KBM-7 (cell line): ENCODE measurements around the gene NTRK1.

Source experiments
- DNase-seq: peaks from one replicate; pipeline ENCODE4 v3.0.0-alpha.2; 2015
- in situ Hi-C: fragments of 300-500 bp; cut with MboI; formaldehyde crosslinking; loops from 2 replicates; pipeline ENCODE4 v1.14.3; 2020; ENCODE audit warnings: low sequenced_read_pairs, low pct_unique_long_range_greater_than_20kb, mixed read lengths

Gene NTRK1

DNA sequence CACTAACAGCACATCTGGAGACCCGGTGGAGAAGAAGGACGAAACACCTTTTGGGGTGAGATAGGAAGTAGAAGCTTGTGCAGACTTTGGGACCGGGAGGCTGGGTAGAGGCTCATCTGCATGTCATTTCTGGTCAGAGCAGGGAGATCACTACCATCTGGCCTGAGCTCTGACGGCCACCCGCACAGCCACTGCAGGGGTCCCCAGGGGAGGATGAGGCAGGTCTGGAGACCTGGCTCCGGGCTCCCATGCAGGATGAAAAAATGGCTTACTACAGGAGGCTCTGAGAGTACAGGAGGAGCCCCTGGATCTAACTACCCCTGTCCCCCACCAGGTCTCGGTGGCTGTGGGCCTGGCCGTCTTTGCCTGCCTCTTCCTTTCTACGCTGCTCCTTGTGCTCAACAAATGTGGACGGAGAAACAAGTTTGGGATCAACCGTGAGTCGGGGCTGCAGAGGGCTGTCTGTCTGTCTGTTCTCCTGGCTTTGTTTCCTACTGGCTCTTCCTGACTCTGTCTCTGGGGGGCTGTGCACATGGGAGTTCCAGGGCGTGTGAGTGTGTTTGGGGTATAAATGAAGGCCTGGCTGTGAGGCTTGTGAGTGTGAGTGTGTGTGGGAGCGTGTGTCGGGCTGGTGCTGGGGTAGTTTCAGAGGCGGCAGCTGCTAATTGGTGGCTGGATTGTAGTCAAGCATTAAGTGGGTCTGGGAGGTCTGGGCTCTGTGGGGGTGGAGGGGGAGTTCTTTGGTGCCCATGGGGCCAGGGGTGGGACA is 14.1 kb downstream of the NTRK1 start:
- in situ Hi-C loops, result no loop called here

DNA sequence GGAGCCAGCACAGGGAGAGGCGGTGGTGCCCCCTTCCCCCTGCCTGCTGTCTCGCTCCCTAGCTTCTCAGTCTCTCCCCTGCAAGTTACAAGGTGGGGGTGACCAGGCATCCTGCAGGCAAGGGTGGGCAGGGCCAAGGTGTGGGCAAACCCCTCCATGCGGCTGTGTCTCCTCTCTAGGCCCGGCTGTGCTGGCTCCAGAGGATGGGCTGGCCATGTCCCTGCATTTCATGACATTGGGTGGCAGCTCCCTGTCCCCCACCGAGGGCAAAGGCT is 14.6 kb downstream of the NTRK1 start:
- in situ Hi-C loops, result no loop called here
- no peak for DNase-seq

More for the DNA sequence above, 14.1 kb downstream of the NTRK1 start:
- no peak for DNase-seq

DNA sequence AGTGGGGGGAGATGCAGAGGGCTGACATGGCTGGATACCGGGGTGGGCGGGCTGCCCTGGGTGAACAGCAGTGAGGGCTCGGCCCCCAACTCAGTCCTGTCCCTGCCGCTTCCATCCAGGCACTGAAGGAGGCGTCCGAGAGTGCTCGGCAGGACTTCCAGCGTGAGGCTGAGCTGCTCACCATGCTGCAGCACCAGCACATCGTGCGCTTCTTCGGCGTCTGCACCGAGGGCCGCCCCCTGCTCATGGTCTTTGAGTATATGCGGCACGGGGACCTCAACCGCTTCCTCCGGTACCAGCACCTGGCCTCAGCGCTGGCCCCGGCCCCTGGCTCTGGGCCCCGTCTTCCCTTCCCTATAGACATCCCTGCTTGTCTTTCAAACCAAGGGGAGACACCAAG is 15.6 kb downstream of the NTRK1 start:
- in situ Hi-C loops, result no loop called here
- no peak for DNase-seq

DNA sequence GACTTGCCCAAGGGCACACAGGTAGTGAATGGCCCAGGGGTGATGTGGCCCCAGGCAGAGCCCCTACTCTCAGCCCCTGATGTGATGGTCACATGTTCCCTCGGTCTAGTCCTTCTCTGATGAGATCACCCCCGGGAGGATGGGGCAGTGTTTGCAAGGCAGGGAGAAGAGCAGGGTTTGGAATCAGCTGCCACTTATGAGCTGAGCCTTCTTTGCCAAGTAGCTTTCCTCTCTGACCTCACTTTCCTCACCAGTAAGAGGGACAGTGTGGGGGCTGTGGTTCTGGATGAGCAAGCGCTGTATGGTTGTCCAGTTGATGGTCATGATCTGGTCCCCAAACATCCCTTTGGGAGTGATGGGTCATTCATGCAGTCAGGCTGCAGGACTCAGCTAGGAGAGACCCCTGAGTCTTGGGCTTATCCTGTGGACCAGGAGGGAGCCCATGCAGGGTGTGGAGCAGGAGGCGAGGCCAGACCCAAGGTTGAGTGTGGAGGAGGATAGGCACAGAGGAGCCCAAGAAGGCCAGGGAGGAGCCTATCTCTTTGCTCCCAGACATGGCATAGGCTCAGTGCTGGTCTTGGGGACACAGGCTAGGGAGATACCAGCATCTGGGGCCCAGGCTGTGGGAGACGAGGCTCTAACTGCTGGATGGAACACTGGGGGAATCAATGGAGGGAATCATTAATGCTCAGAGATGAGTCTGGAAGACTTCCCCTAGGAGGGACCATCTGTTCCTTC is 16.9 kb downstream of the NTRK1 start:
- no peak for DNase-seq
- in situ Hi-C loops, result no loop called here

DNA sequence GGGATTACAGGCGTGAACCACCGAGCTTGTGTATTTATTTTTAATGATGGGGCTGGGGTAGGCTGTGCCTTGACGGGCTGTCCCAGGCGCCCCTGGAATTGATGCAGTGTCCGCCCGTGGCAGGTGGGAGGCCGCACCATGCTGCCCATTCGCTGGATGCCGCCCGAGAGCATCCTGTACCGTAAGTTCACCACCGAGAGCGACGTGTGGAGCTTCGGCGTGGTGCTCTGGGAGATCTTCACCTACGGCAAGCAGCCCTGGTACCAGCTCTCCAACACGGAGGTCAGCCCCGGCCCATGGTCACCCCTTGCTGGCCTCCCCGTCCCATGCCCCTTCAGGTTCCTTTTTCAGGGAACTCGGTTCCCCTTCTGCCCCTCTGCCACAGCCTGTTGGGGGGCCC is 19.2 kb downstream of the NTRK1 start:
- DNase-seq, result no peak
- in situ Hi-C loops, result no loop called here

DNA sequence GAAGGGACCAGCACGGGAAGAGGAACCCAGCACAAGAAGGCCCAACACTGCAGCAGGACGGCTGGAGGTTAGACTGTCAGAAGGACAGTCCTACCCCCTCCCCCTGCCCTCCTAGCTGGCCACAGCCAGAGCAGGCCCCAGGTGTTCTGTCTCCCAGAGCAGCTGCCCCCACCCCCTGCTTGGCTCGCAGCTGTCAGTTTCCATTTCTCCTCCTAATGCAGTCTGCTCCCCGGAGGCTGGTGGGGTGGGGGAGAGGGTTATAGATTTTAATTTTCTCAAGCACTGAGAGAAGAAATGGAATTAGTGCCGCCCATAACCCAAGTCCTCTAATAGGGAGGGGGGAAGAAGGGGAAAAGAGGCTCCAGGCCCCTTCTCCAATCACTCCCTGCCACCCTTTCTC is 19.8 kb downstream of the NTRK1 start:
- no peak for DNase-seq
- in situ Hi-C loops, result no loop called here

DNA sequence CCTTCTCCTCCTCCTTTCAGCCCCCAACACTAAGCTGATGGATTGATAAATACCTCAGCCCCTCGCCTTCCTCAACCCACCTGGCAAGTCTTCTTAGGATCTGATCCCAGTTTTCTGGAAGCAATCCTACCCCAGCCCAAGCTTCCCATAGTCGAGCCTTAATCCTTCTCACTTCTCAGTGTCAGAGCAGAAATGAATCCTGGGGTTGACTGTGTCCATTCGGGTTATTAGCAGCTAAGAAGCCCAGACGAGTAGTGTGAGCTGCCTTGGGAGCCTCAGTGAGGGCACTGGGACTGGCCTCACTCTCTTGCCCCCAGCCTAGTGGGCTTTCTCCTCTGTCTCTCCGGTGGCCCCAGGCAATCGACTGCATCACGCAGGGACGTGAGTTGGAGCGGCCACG is 20.4 kb downstream of the NTRK1 start:
- in situ Hi-C loops, result no loop called here

DNA sequence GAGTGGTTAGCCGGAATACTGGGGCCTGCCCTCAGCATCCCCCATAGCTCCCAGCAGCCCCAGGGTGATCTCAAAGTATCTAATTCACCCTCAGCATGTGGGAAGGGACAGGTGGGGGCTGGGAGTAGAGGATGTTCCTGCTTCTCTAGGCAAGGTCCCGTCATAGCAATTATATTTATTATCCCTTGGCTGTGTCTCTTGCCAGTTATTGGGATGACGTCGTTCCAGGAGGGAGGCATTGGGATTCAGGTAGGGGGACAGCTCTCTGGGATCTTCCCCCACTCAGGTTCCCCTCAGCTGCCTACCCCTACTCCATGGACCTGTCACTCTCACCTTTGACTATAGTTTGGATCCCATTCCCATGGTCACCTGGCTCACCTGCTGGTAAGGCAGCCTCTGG is 21.0 kb downstream of the NTRK1 start:
- in situ Hi-C loops, result no loop called here
- DNase-seq, result no peak

More for the DNA sequence above, 20.4 kb downstream of the NTRK1 start:
- no peak for DNase-seq

DNA sequence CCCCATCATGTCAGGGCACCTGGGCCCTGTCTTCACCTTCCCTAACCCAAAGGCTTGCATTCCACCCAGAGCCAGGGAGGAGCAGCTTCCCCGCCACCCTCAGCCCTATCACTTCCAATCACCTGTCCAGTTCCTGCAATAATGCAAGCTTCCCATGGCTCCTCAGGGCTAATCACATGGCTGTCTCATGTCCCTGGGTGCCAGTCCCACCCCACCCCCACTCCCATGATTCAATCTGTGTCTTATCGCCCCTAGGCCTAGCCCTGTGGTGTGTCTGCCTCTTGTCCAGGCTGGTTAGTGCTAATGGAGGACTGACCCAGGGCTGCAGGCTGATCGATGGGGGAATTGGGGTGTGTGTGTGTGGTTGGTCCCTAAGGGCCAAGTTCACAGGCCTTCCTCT is 21.9 kb downstream of the NTRK1 start:
- in situ Hi-C loops, result no loop called here
- DNase-seq, result no peak

DNA sequence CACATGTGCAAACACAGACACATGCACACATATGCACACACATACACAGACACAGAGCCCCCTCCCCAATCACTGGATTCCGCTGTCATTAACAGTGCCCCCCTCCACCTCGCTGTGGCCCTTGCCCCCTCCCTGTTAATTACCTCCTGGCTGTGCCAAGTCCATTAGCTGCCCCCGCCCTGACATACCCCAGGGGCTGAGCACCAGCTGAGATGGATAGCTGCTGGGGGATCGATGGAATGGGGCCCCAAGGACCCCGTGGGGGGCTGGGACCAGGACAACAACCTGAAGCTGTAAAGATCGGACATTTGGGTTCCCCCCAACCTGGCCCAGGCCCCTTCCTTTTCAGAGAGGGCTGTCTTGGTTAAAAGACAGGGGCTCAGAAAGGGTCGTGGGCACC is 23.3 kb downstream of the NTRK1 start:
- no peak for DNase-seq
- in situ Hi-C loops, result no loop called here

DNA sequence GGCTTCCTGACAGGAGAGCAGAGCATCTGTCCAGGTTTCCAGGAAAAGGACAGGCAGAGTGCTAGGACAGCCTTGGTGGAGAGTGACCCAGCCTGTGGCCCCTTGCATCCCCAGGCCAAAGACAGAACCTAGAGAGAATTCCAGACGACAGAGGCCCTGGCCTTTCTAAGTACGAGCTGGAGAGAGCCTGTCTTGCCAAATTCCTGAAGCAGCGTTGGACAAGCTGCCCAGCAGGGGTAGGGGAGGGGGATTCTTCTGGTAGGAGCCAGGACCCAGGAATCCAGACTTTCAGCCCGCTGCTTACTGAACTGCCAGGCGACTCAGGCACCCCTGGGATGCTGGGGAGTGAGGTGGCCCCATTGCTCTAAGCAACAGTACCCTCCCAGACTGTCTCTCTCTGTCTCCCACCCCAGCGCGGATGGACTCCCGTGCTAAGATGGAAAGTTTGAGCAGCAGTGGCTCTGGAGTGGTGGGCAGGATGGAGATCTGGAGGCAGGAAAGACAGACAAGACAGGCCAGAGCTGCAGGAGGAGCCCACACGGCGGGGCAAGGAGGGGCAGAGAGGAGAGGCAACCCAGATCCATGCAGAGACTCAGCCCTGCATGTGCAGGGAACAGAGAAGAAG is 24.0 kb downstream of the NTRK1 start:
- no peak for DNase-seq
- in situ Hi-C loops, result no loop called here

DNA sequence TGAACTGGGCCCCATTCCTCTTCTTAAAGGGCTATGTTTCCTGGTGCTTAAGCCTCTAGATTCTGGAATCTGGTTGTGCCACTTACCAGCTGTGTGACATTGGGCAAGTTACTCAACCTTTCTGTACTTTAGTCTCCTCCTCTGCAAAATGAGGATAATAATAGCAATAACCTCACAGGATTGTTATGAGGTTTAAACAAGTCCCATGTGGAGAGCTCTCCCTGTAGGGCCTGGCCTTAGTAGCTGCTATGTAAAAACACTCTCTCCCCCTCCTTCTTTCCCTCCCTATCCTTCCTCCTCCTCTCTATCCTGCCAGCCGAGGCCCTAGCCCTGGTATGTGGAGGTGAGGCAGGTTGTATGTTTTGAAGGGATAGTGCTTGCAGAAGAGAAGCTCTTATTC is 24.6 kb downstream of the NTRK1 start:
- in situ Hi-C loops, result no loop called here
- DNase-seq, result no peak

DNA sequence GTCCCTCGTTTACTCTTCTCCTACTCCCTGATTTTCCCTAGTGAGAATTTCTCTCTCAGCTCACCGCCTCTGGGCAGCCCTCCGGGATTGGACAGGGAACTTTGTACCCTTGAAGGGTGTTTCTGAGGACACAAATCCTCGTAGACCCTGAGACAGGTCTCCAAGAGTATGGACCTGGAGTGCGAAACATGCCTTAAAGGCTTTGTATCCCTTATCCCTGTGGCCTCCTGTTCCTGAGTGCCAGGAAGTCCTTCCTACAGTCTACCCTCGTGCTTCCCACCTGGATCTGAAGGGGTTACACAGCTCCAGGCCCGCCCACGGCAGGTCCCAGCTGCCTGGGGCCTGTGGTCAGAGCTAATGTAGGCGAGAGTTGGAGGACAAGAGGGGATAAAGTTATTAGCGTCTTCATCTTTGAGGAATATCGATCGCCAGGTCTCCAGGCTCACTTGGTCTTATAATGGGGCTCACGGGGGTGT is 25.3 kb downstream of the NTRK1 start:
- in situ Hi-C loops, result no loop called here
- no peak for DNase-seq

DNA sequence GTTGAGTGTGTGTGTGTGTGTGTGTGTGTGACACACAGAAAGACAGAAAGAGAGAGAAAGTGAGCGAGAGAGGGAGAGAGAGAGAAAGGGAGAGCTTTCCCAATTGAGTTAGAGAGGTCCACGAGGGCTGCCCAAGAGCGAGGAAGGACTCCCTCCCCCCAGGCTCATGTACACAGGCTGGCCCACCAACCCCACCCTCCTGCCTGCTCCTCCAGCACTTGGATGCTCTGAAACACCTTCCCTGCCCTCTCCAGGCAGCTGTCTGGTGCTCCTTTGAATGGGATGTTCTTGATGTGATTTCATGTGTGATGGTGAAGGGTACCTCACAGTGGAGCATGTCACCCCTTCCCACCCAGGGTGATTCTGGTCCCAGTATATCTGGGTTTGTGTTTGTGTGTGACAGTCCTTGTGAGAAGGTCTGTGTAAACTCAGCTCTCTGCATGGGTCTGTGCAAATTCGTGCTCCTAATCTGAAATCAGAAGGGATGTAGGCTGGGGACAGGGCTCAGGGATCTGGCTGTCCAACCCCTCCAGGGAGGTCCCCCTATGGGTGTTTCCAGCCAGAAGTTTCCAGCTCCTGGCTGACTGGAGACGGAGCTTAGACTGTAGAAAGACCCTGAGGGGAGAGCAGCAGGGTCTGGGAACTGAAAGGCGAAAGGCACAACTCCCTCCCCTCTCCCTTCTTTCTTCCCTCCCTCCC is 26.1 kb downstream of the NTRK1 start:
- no peak for DNase-seq
- in situ Hi-C loops, result no loop called here

DNA sequence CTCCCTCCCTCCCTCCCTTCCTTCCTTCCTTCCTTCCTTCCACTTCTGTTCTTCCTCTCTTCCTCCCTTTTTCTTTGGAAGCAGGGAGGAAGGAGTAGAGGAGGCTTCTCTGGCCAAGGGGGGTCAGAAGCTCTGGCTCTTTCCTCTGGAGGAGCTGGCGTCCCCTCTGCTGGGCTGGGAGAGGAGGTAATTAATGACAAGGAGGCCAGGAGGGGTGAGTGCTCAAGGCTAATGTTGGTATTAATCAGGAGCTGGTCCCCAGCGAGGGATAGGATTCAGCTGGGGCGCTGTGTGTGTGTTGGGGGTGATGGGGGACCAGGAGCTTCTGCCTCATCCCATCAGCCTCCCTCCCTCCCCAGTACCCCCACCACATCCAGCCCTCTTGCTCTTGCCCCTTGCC is 26.7 kb downstream of the NTRK1 start:
- no peak for DNase-seq
- in situ Hi-C loops, result no loop called here

DNA sequence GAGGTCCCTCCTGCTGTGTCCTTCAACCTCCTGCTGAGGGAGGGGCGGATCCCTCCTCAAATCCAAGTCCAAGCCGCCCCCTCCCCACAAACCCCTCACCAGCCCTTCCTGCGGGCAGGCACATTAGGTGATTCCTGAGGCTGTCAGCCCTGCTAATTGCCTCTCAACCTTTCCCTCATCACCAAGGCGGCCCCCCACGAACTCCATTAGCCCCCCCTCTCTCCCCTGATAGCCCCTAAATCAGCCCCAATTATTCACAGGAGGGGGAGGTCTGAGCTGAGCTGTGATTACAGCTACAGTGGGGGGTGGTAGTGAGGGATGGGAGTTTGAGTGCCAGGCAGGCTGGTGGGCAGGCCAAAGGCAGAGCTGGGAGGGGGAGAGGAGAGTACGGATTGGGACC is 27.1 kb downstream of the NTRK1 start:
- no peak for DNase-seq
- in situ Hi-C loops, result no loop called here

DNA sequence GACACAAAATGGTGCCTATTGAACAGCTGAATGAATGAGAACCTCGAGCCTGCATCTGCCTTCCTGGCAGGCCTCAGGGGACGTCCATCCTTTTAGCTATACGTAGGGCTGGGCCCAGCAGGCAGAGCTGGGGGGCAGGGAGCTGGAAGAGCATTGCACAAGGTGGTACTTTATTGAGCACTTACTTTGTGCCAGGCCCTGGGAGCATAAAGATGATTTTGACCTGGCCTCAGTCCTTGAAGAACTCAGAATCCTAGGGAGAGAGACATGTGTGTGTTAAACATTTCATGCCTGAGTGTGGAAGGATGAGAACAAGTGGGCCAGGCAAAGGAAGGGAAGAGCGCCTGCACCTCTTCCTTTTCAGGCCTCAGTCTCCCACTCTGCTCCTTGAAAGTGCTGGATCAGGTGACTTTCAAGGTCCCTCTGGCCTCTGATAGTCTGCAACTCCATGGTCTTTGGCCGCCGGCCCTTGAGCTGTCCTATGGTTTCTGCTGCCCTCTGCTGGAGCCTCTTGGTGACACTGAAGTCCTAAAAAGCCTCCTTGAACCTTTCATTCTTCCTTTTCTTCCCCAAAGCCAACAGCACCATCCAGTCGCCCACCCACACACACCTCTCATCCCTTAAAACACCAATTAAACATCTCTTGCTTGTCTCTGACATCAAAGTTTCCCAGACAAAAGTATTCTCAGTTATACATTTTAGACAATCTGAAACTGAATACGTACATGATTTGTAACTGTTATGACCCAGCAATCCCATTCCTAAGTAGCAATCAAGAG is 29.3 kb downstream of the NTRK1 start:
- in situ Hi-C loops, result no loop called here
- peak; percentile 80 for DNase-seq

DNA sequence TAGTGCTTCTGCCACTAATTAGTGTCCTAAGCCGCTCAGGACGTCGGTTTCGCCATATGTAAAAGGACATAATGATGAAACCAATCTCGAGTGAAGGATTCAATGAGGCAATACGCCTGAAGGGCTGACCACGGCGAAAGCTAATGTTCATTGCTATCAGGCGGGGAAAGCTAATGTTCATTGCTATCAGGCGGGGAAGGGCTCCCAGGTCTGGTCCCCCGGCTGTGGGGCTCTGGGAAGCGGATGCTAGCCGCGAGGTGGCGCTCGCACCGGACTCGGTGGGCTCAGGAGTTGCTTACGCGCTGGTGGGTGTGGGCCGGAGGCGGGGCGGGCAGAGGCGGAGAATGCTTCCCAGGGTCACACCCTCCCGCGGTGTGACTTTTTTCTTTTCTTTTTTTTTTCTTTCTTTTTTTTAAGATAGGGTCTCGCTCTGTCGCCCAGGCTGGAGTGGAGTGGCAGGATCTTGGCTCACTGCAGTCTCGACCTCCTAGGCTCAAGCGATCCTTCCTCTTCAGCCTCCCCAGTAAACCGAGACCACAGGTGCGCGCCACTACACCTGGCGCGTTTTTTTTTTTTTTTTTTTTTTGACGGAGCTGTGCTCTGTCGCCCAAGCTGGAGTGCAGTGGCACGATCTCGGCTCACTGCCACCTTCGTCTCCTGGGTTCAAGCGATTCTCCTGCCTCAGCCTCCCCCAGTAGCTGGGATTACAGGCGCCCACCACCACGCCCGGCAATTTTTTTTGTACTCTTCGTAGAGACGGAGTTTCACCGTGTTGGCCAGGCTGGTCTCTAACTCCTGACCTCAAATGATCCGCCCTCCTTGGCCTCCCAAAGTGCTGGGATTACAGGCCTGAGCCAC is 31.8 kb downstream of the NTRK1 start:
- peak; percentile 91 for DNase-seq
- in situ Hi-C loops, result no loop called here
